GM08714 (cell line): ENCODE measurements around the gene HBA2.
"Not testable (repeated sequence)": the region's sequence is repeated elsewhere in the genome, so short reads cannot be mapped to it uniquely, and the experiment has no call there.

Source experiments
- H3K4me3 ChIP-seq: fragments of 200-500 bp; sonication (Bioruptor generic); 2 replicates; pipeline ENCODE4 v1.5.1; 2014; ENCODE audit warnings: mild to moderate bottlenecking, low read length, inconsistent platforms
- ZNF274 ChIP-seq: IDR thresholded peaks from 2 replicates; pipeline ENCODE4 v1.6.1; 2012; ENCODE audit warnings: mild to moderate bottlenecking, low read depth, low read length

The HBA2 gene

GRCh38 chr16:191831-192230 is 19.2 kb downstream of the HBA2 start:
- TF ChIP-seq ZNF274: no peak
- no peak overlapping the region for H3K4me3 ChIP-seq

- H3K4me3 ChIP-seq: no peak overlapping the region
- TF ChIP-seq ZNF274: no peak
Observed at GRCh38 chr16:192686-193085, 20.0 kb downstream of the HBA2 start.

- TF ChIP-seq ZNF274: no peak
- no peak overlapping the region for H3K4me3 ChIP-seq
Observed at GRCh38 chr16:193441-193840, 20.8 kb downstream of the HBA2 start.

- no peak for TF ChIP-seq ZNF274
- no peak overlapping the region for H3K4me3 ChIP-seq
Observed at GRCh38 chr16:194516-194915, 21.8 kb downstream of the HBA2 start.

GRCh38 chr16:200388-200787 is 27.7 kb downstream of the HBA2 start:
- no peak for TF ChIP-seq ZNF274
- H3K4me3 ChIP-seq: no peak overlapping the region

- no peak overlapping the region for H3K4me3 ChIP-seq
- no peak for TF ChIP-seq ZNF274
Observed at GRCh38 chr16:203246-203645, 30.6 kb downstream of the HBA2 start.

GRCh38 chr16:204046-204445 is 31.4 kb downstream of the HBA2 start:
- H3K4me3 ChIP-seq: not testable (repeated sequence)

- H3K4me3 ChIP-seq: not testable (repeated sequence)
Observed at GRCh38 chr16:209359-209758, 36.7 kb downstream of the HBA2 start.

GRCh38 chr16:211631-212180 is 39.0 kb downstream of the HBA2 start:
- not testable (repeated sequence) for H3K4me3 ChIP-seq

- TF ChIP-seq ZNF274: no peak
- H3K4me3 ChIP-seq: no peak overlapping the region
Observed at GRCh38 chr16:212999-213398, 40.3 kb downstream of the HBA2 start.

- TF ChIP-seq ZNF274: no peak
- H3K4me3 ChIP-seq: no peak overlapping the region
Observed at GRCh38 chr16:220021-220420, 47.3 kb downstream of the HBA2 start.
